Activated naive CD4-positive, alpha-beta T cell treated with Interleukin-2 at 50 U/mL for 16 hours (primary cell): ENCODE data around the gene DNAH6.
A peak's percentile ranks its signal among the peaks of the same experiment; 100 is the strongest.
"Not testable (repeated sequence)": the region's sequence is repeated elsewhere in the genome, so short reads cannot be mapped to it uniquely, and the experiment has no call there.

Experiments used
- DNase-seq: peaks from one replicate; pipeline ENCODE4 v3.0.0-alpha.2; 2020

Gene DNAH6, protein sequence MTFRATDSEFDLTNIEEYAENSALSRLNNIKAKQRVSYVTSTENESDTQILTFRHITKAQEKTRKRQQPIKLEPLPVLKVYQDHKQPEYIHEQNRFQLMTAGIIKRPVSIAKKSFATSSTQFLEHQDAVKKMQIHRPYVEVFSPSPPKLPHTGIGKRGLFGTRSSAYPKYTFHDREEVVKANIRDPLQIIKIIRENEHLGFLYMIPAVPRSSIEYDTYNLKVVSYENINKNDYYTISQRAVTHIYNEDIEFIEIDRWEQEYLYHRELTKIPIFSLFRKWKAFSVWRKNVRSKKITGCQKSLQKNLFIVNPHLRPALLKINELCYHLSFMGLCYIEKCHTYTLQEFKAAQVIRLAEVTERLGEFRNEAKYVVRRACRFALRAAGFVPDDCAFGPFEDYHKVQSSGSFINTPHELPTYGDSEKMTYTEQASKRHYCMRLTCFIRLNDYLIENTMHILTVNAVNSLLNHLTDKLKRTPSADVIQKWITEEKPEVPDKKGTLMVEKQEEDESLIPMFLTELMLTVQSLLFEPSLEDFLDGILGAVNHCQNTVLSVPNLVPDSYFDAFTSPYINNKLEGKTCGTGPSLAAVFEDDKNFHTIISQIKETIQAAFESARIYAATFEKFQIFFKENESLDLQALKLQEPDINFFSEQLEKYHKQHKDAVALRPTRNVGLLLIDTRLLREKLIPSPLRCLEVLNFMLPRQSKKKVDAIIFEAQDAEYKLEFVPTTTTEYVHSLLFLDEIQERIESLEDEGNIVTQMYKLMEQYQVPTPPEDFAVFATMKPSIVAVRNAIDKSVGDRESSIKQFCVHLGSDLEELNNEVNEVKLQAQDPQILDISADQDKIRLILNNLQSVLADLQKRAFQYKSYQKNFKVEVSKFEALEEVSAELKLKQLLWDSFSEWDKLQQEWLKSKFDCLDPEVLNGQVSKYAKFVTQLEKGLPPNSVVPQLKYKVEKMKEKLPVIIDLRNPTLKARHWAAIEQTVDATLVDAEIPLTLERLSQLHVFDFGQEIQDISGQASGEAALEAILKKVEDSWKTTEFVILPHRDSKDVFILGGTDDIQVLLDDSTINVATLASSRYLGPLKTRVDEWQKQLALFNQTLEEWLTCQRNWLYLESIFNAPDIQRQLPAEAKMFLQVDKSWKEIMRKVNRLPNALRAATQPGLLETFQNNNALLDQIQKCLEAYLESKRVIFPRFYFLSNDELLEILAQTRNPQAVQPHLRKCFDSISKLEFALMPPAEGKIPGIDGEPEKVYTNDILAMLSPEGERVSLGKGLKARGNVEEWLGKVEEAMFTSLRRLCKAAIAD (N-terminal part only)

GRCh38 chr2:84516234-84516986 is at the start of gene DNAH6:
TSS of gene DNAH6 (plus strand) at chr2:84516498. CDS start at chr2:84517827, 1,329 bp downstream.
- DNase-seq = peak; percentile 84

GRCh38 chr2:84467389-84467788 is 48.9 kb upstream of the DNAH6 start:
- DNase-seq = no peak

DNA sequence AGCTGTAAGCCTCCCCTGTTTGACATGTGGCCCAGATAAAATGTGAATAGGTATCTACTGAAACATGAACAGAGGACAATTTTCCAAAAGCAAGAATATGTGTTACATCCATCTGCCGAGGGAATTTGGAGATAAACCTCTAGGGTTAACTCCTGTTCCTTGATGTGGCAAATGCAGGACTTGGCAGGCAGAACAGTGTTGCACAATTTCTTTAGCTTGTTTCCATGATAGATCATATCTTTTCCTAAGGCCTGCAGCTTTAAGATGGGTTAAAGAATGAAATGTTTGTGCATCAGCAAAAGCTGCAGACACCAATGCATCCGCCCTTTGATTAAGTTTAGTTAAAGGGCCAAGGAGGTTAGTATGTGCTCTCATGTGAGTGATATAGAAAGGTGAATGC is 43.9 kb upstream of the DNAH6 start:
- not testable (repeated sequence) for DNase-seq

DNA sequence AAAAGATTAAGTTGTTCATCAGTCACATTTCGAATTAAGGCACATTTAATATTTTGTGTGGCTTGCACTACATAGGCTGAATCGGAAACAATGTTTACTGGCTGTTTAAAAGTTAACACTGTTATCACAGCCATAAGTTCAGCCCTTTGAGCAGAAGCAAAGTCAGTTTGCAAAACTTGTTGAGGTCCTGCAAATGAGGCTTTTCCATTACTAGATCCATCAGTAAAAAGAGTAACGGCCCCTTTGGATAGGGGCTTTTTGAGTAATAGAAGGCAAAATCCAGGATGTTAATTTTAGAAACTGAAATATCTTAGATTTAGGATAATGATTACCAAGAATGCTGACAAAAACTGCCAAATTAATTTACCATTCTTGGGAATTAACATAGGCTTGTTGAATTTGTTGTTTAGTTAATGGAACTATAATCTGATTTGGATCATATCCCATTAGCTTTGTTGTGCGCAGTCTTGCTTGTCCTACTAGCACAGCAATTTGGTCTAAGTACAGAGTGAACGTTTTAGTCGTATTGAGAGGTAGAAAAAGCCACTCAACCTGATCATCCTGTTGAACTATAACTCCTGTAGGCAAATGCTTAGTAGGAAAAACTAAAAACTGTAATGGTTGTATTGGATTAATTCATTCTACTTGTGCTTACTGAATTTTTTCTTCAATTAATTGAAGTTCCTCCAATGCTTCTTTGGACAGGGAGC is 43.3 kb upstream of the DNAH6 start:
- no peak for DNase-seq

DNA sequence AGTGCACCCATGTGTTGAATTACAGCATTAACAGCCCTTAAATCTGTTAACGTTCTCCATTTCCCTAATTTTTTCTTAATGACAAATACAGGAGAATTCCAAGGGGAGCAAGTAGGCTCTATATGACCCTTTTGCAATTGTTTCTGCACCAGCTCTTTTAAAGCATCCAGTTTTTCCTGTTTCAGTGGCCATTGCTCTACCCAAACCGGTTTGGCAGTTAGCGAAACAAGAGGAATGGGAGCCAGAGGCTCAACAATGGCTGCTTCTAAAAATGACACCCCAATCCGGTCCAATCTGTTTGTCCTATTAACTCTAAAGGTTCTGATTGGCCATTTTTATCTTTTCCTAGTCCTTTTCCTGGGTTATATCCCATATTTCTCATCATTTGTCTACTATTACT is 42.1 kb upstream of the DNAH6 start:
- no peak for DNase-seq

DNA sequence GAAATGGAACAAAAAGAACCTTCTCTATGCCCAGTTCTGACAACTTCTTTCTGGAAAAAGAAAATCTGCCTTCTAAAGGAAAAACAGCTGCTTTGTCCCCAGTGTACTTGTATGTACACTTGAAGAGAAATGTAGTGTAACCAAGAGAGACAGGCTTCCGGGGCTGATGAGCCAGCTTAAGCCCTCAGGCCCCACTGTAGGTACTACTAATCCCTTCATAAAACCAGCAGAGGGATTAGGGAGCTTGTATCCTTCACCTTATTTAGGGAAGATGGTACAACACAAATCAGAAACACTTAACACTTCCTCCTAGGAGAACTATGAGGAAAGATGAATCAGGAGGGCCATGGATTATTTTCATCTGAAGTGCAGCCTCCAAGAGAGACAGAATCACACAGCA is 38.4 kb upstream of the DNAH6 start:
- no peak for DNase-seq

GRCh38 chr2:84478867-84479266 is 37.4 kb upstream of the DNAH6 start:
- DNase-seq = no peak

GRCh38 chr2:84481702-84482101 is 34.6 kb upstream of the DNAH6 start:
- peak; percentile 2 for DNase-seq

GRCh38 chr2:84482603-84483002 is 33.7 kb upstream of the DNAH6 start:
- no peak for DNase-seq

GRCh38 chr2:84483320-84483719 is 33.0 kb upstream of the DNAH6 start:
- no peak for DNase-seq

GRCh38 chr2:84486441-84487115 is 29.7 kb upstream of the DNAH6 start:
- no peak for DNase-seq

GRCh38 chr2:84487298-84487996 is 28.9 kb upstream of the DNAH6 start:
- no peak for DNase-seq

- DNase-seq = no peak
These were observed 25.0 kb upstream of the DNAH6 start for GRCh38 chr2:84491256-84491655.

DNA sequence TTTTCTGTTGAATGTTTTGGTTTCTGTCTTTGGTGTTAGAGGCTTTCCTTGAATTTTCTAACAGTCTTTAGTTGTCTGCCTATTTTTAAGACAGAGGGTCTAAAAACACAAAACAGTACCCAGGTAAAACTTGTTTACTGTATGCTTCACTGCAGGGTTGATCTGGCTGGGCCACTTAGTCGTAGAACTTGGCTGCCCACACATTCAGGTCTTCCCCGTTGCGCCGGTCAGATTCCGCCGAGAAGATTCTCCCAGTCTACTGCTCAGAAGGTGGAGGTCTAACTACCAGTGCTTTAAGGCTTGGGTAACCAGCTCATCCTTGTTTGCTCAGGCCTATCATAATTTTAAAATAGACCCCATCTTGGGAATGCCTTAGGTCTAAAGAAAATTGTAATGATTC is 24.6 kb upstream of the DNAH6 start:
- DNase-seq = no peak

GRCh38 chr2:84492571-84492970 is 23.7 kb upstream of the DNAH6 start:
- DNase-seq = no peak

- no peak for DNase-seq
These were observed 22.8 kb upstream of the DNAH6 start for GRCh38 chr2:84493514-84493913.

GRCh38 chr2:84494070-84494469 is 22.2 kb upstream of the DNAH6 start:
- no peak for DNase-seq

DNA sequence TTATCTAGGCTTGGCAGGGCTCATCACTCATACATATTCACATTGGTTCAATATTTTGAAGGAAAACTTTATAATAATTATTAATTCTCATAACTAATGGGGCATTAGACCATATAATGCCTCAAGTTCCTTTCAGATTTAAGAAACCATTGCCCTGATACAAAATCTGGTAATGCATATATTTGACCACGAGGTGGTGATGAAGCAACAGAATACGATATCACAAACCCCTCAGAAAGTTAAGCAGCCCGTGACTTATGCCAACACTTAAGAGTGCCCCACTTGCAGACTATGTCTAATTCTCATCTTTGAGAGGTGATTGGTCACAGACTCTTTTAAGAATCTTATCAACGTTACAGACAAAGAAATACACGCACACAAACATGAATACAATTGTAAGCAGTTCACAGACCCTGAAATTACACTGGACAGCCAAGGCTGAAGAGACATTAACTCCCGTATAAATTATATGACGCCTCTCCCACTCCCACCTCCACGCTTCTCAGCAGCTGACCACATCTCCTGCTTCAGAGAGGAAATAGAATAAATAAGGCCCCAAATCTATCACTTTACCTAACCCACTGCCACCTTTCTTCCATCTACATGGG is 20.7 kb upstream of the DNAH6 start:
- no peak for DNase-seq

DNA sequence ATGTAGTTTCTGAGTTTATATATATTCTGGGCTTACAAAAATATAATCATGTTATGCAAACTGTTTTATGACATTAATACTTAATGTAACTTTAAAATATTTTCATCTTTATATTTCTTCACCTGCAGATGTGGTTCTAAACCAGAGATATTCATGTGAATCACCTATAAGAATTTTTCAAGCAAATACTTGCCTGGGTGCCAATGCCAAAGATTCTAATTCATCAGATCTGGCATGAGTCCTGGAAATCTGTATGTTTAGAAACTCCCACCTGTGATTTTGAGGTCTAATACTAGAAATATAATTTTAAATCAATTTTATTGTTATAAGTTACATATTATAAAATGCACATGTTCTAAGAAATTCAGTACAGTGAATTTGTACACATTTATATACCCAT is 19.9 kb upstream of the DNAH6 start:
- DNase-seq = no peak

DNA sequence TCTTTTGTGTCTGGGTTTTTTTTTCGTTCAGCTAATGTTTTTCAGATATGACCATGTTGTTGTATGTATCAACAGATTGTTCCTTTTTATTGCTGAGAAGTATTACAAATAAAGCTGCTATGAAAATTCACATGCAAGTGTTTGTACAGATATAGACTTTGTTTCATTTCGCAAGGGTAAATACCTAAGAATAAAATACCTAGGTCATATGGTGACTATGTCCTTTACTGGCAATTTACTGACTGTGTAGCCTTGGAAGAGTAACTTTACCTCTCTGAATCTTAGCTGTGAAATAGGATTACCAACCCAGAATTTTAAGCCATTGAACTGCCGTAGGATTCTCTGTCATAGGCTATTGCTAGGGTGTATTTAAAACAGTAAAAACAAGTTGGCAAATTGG is 19.0 kb upstream of the DNAH6 start:
- no peak for DNase-seq
